GM23248 (cell line): ENCODE results near the gene TCF7. TPM values are rescaled to one million over a fixed set of nuclear protein-coding genes. Genes with fewer than 3 reads are reported as not detected.

Source experiments
- DNase-seq: peaks from one replicate; pipeline ENCODE4 v3.0.0-alpha.2; 2015
- H2AFZ ChIP-seq: fragments of 200-600 bp; sonication (generic); 2 replicates; pipeline ENCODE4 v1.6.1; 2016; ENCODE audit warnings: antibody characterized with exemption
- H3F3A ChIP-seq: fragments of 200-600 bp; sonication (generic); 2 replicates; pipeline ENCODE4 v1.6.1; 2016; ENCODE audit warnings: mild to moderate bottlenecking, antibody characterized with exemption, mixed run types; ENCODE audit not compliant: insufficient read depth
- H3K27ac ChIP-seq: fragments of 200-600 bp; sonication (generic); 2 replicates; pipeline ENCODE4 v1.5.1; 2016; ENCODE audit warnings: mild to moderate bottlenecking
- H3K27me3 ChIP-seq: fragments of 200-600 bp; sonication (generic); replicated peaks from 2 replicates; pipeline ENCODE4 v1.6.1; 2016; ENCODE audit warnings: mild to moderate bottlenecking; ENCODE audit not compliant: insufficient read depth
- H3K36me3 ChIP-seq: fragments of 200-600 bp; sonication (generic); 2 replicates; pipeline ENCODE4 v1.6.1; 2016; ENCODE audit warnings: low read depth, mild to moderate bottlenecking
- H3K4me1 ChIP-seq: fragments of 200-600 bp; sonication (generic); 2 replicates; pipeline ENCODE4 v1.6.1; 2016; ENCODE audit warnings: mild to moderate bottlenecking; ENCODE audit not compliant: insufficient read depth
- H3K4me2 ChIP-seq: fragments of 200-600 bp; sonication (generic); one replicate; pipeline ENCODE4 v1.6.1; 2016; ENCODE audit warnings: mild to moderate bottlenecking; ENCODE audit not compliant: unreplicated experiment
- H3K4me3 ChIP-seq: fragments of 200-600 bp; sonication (generic); 2 replicates; pipeline ENCODE4 v1.5.1; 2016; ENCODE audit warnings: mild to moderate bottlenecking
- H3K79me2 ChIP-seq: fragments of 200-600 bp; sonication (generic); 2 replicates; pipeline ENCODE4 v1.6.1; 2016; ENCODE audit warnings: mild to moderate bottlenecking; ENCODE audit not compliant: insufficient read depth
- H3K9ac ChIP-seq: fragments of 200-600 bp; sonication (generic); 2 replicates; pipeline ENCODE4 v1.6.1; 2016; ENCODE audit warnings: mild to moderate bottlenecking
- H3K9me2 ChIP-seq: fragments of 200-600 bp; sonication (generic); 2 replicates; pipeline ENCODE4 v1.6.1; 2016; ENCODE audit warnings: mixed run types, mild to moderate bottlenecking, moderate library complexity; ENCODE audit not compliant: insufficient read depth
- H3K9me3 ChIP-seq: fragments of 200-600 bp; sonication (generic); one replicate; pipeline ENCODE4 v1.6.1; 2017; ENCODE audit warnings: low read depth
- H4K20me1 ChIP-seq: fragments of 200-600 bp; sonication (generic); 2 replicates; pipeline ENCODE4 v1.6.0; 2016; ENCODE audit not compliant: insufficient read depth
- EZH2 ChIP-seq: fragments of 200-600 bp; sonication (generic); IDR thresholded peaks from 2 replicates; pipeline ENCODE4 v1.6.1; 2018; ENCODE audit warnings: antibody characterized with exemption, mild to moderate bottlenecking; ENCODE audit not compliant: insufficient read depth, poor library complexity, severe bottlenecking
- EZH2phosphoT487 ChIP-seq: fragments of 200-600 bp; sonication (generic); IDR thresholded peaks from 2 replicates; pipeline ENCODE4 v1.6.1; 2018; ENCODE audit warnings: antibody characterized with exemption, moderate library complexity, mild to moderate bottlenecking, low read depth; ENCODE audit not compliant: insufficient read depth
- WGBS, 2 experiments: methylation state at CpG; one replicate each; pipeline ENCODE4 v1.1.6; 2015 to 2017; ENCODE audit warnings: low lambda C conversion rate in 2 of 2, low coverage in 1 of 2; ENCODE audit errors: missing lambda C conversion rate in 2 of 2; 5-methylcytosine and 5-hydroxymethylcytosine counted together
- in situ Hi-C: fragments of 300-500 bp; cut with MboI; formaldehyde crosslinking; loops from 2 replicates; pipeline ENCODE4 v1.15.0; 2020
- polyA plus RNA-seq: library from polyadenylated mRNA; unstranded; fragments of >200 nt; fragmentation: Nextera tagmentation; extraction: Ambion mirVana; gene quantifications from 2 replicates; pipeline ENCODE4 v1.2.1, GENCODE V29; 2016
- total RNA-seq: library from RNA; depleted of rRNA; stranded (reverse); fragments of >200 nt; shearing (Covaris generic); gene quantifications from 2 replicates; pipeline ENCODE4 v1.2.3, GENCODE V29; 2014

TCF7 gene
- total and polyA plus RNA-seq, 2 experiments from 2014 or later = 1.4 to 2.7 TPM

- Histone ChIP-seq H3K9ac (no peak overlapping the region), H3F3A (peaks cover 3% of the 10 kb centered on the region; the same call in 1 of the 2 replicates), H3K27me3 (no peaks in the 10 kb centered on the region), H4K20me1 (no peaks in the 10 kb centered on the region), H3K27ac (no peak overlapping the region), H3K4me2 (peak overlapping the region; percentile 84), H2AFZ (no peak overlapping the region), H3K4me3 (peak overlapping the region; percentile 72), H3K36me3 (no peaks in the 10 kb centered on the region), H3K4me1 (peaks cover 14% of the 10 kb centered on the region; the same call in 1 of the 2 replicates), H3K9me3 (no peaks in the 10 kb centered on the region), H3K9me2 (no peaks in the 10 kb centered on the region), H3K79me2 (no peaks in the 10 kb centered on the region)
- 74 to 75% methylated on average over 7 of the region's 7 CpGs for WGBS, 2 experiments
- no peak for DNase-seq
- in situ Hi-C loops = no loop called here
- TF ChIP-seq EZH2 = no peak
- TF ChIP-seq EZH2phosphoT487 = no peak
Observed at GRCh38 chr5:134071614-134072207, 42.8 kb upstream of the TCF7 start.

GRCh38 chr5:134072471-134073210 is 41.8 kb upstream of the TCF7 start:
- in situ Hi-C loops = no loop called here
- Histone ChIP-seq H3K4me2 (no peak overlapping the region), H2AFZ (no peak overlapping the region), H3K9me3 (no peaks in the 10 kb centered on the region), H3K27ac (no peak overlapping the region), H3K4me1 (peaks cover 14% of the 10 kb centered on the region; the same call in 1 of the 2 replicates), H3K9me2 (no peaks in the 10 kb centered on the region), H3K79me2 (no peaks in the 10 kb centered on the region), H3K27me3 (no peaks in the 10 kb centered on the region), H3K9ac (no peak overlapping the region), H3K4me3 (no peak overlapping the region), H3K36me3 (no peaks in the 10 kb centered on the region), H3F3A (peaks cover 3% of the 10 kb centered on the region; the same call in 1 of the 2 replicates), H4K20me1 (no peaks in the 10 kb centered on the region)
- peak; percentile 40 for DNase-seq
- no peak for TF ChIP-seq EZH2phosphoT487
- TF ChIP-seq EZH2 = no peak
- 88% methylated on average over 8 of the region's 8 CpGs for WGBS, 2 experiments

- H3K9me2 ChIP-seq = no peaks in the 10 kb centered on the region
- H3K4me2 ChIP-seq = no peak overlapping the region
- no peak for TF ChIP-seq EZH2phosphoT487
- no peak for TF ChIP-seq EZH2
- in situ Hi-C loops = no loop called here
- no peak overlapping the region for H3K9ac ChIP-seq
- no peak overlapping the region for H3K4me3 ChIP-seq
- no peaks in the 10 kb centered on the region for H3K27me3 ChIP-seq
- H3F3A ChIP-seq = peaks cover 3% of the 10 kb centered on the region; the same call in 1 of the 2 replicates
- no peak overlapping the region for H3K27ac ChIP-seq
- peaks cover 14% of the 10 kb centered on the region; the same call in 1 of the 2 replicates for H3K4me1 ChIP-seq
- H2AFZ ChIP-seq = no peak overlapping the region
- WGBS, 2 experiments = 63 to 73% methylated on average over 2 of the region's 2 CpGs
- no peaks in the 10 kb centered on the region for H3K36me3 ChIP-seq
- no peaks in the 10 kb centered on the region for H3K9me3 ChIP-seq
- peak; percentile 69 for DNase-seq
- H4K20me1 ChIP-seq = no peaks in the 10 kb centered on the region
- no peaks in the 10 kb centered on the region for H3K79me2 ChIP-seq
Observed at GRCh38 chr5:134073404-134073803, 41.1 kb upstream of the TCF7 start.

DNA sequence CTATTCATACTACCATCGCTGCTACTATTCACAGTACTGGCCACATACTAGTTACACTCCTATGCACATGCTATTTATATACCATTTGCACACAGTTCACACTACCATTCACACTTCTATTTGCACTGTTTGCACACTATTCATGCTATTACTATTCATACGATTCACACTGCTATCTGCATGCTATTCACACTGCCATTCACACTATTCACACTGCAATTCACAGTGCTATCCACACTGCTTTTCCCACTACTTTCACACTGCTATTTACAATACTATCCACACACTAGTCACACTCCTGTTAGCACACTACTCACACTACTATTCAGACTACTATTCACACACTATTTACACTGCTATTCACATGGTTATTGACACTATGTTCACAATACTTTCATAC is 39.4 kb upstream of the TCF7 start:
- Histone ChIP-seq H3K27me3 (no peaks in the 10 kb centered on the region), H3K4me1 (peaks cover 14% of the 10 kb centered on the region; the same call in 1 of the 2 replicates), H3K79me2 (no peaks in the 10 kb centered on the region), H3F3A (peaks cover 3% of the 10 kb centered on the region; the same call in 1 of the 2 replicates), H3K9me2 (no peaks in the 10 kb centered on the region), H3K9me3 (no peaks in the 10 kb centered on the region), H3K9ac (no peak overlapping the region), H4K20me1 (no peaks in the 10 kb centered on the region), H3K36me3 (no peaks in the 10 kb centered on the region), H3K4me2 (no peak overlapping the region), H2AFZ (no peak overlapping the region), H3K4me3 (no peak overlapping the region), H3K27ac (no peak overlapping the region)
- no peak for DNase-seq
- WGBS, 2 experiments = 94% methylated on average over 2 of the region's 2 CpGs
- in situ Hi-C loops = no loop called here
- TF ChIP-seq EZH2phosphoT487 (no peak), EZH2 (no peak)
